Effector memory CD4-positive, alpha-beta T cell (primary cell): ENCODE results near the gene SLFN13.
"Not testable (repeated sequence)": the region's sequence is repeated elsewhere in the genome, so short reads cannot be mapped to it uniquely, and the experiment has no call there.

ENCODE experiments used
- DNase-seq, 3 donors: peaks; one replicate each; pipeline ENCODE4 v3.0.0-alpha.2; 2020
- H3K27ac ChIP-seq: 2 replicates; pipeline ENCODE4 v1.7.0; 2013; ENCODE audit warnings: mild to moderate bottlenecking, low read length, moderate library complexity; ENCODE audit not compliant: insufficient read depth, poor library complexity, severe bottlenecking
- H3K27me3 ChIP-seq: replicated peaks from 2 replicates; pipeline ENCODE4 v1.7.0; 2013; ENCODE audit warnings: mild to moderate bottlenecking, low read length; ENCODE audit not compliant: insufficient read depth, control insufficient read depth, poor library complexity, severe bottlenecking
- H3K36me3 ChIP-seq: 2 replicates; pipeline ENCODE4 v1.7.0; 2013; ENCODE audit warnings: mild to moderate bottlenecking, low read length, moderate library complexity; ENCODE audit not compliant: control insufficient read depth, insufficient read depth
- H3K4me1 ChIP-seq: 2 replicates; pipeline ENCODE4 v1.7.0; 2013; ENCODE audit warnings: low read length, mild to moderate bottlenecking; ENCODE audit not compliant: control insufficient read depth, insufficient read depth, poor library complexity, severe bottlenecking
- H3K4me3 ChIP-seq: 2 replicates; pipeline ENCODE4 v1.7.0; 2013; ENCODE audit warnings: low read length, low read depth, mild to moderate bottlenecking; ENCODE audit not compliant: insufficient read depth, poor library complexity, severe bottlenecking
- H3K9me3 ChIP-seq: 2 replicates; pipeline ENCODE4 v1.7.0; 2013; ENCODE audit warnings: mild to moderate bottlenecking, low read length, moderate library complexity; ENCODE audit not compliant: control insufficient read depth

The SLFN13 gene

GRCh38 chr17:35477248-35477647 lies 28.7 kb upstream of the SLFN13 start:
- DNase-seq = no peak
- Histone ChIP-seq H3K4me1 (no peaks in the 10 kb centered on the region), H3K9me3 (no peaks in the 10 kb centered on the region), H3K4me3 (no peak overlapping the region), H3K36me3 (peaks cover 36% of the 10 kb centered on the region), H3K27me3 (no peaks in the 10 kb centered on the region), H3K27ac (no peak overlapping the region)

- H3K27ac ChIP-seq = no peak overlapping the region
- no peak overlapping the region for H3K4me3 ChIP-seq
- H3K9me3 ChIP-seq = no peaks in the 10 kb centered on the region
- DNase-seq = no peak
- H3K36me3 ChIP-seq = peaks cover 36% of the 10 kb centered on the region
- no peaks in the 10 kb centered on the region for H3K27me3 ChIP-seq
- H3K4me1 ChIP-seq = no peaks in the 10 kb centered on the region
These were observed 27.8 kb upstream of the SLFN13 start for GRCh38 chr17:35476283-35476820.

DNA sequence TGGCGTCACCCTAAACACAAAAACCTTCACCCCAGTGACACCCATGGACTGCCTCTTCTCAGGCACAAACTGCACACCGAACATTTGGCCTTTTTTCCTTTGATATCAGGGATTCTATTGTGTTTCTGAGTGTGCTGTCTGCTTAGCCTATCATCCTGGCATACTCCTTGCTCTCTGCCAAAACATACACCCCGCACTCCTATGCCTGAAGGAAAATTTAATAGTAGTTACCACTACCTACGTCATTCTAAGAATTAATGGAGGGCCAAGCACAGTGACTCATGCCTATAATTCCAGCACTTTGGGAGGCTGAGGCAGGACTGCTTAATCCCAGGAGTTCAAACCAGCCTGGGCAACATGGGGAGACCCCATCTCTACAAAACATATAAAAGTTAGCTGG lies 19.9 kb upstream of the SLFN13 start:
- Histone ChIP-seq H3K27ac (peak overlapping the region; percentile 30), H3K9me3 (no peaks in the 10 kb centered on the region), H3K4me3 (no peak overlapping the region), H3K27me3 (no peaks in the 10 kb centered on the region), H3K36me3 (no peaks in the 10 kb centered on the region), H3K4me1 (peaks cover 16% of the 10 kb centered on the region)
- DNase-seq = no peak

- Histone ChIP-seq H3K4me1 (peaks cover 16% of the 10 kb centered on the region), H3K27ac (no peak overlapping the region), H3K27me3 (no peaks in the 10 kb centered on the region), H3K4me3 (no peak overlapping the region), H3K36me3 (no peaks in the 10 kb centered on the region), H3K9me3 (no peaks in the 10 kb centered on the region)
- no peak for DNase-seq
These were observed 19.3 kb upstream of the SLFN13 start for GRCh38 chr17:35467824-35468223.

DNA sequence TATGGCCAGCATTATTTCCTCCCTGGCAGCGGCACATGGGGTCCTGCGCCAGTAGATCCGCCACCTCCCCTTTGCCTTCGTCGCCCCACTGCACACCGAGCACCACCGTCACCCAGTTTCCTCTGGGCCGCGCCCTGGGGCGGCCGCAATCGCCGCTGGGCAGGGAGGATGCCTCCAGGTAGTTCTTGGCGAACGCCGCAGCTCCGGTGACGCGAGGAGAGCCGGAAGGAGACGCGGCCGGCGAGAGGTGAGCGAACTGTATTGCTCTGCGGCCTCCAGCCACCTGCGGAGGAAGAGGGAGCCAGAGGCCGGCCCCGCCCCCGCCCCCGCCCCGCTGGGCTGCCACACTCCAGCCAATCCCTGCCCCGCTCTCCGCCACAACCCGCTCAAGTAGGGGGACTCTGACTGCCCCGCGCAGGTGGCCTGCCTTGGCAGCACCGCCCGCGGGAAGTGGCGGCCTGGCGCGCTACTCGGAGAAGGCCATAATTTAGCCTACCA lies 11.8 kb upstream of the SLFN13 start:
- Histone ChIP-seq H3K27me3 (no peaks in the 10 kb centered on the region), H3K36me3 (no peaks in the 10 kb centered on the region), H3K27ac (peak overlapping the region; percentile 14), H3K9me3 (no peaks in the 10 kb centered on the region), H3K4me3 (peak overlapping the region; percentile 31), H3K4me1 (no peaks in the 10 kb centered on the region)
- peak; percentile 55 to 64 (median 62) for DNase-seq

DNA sequence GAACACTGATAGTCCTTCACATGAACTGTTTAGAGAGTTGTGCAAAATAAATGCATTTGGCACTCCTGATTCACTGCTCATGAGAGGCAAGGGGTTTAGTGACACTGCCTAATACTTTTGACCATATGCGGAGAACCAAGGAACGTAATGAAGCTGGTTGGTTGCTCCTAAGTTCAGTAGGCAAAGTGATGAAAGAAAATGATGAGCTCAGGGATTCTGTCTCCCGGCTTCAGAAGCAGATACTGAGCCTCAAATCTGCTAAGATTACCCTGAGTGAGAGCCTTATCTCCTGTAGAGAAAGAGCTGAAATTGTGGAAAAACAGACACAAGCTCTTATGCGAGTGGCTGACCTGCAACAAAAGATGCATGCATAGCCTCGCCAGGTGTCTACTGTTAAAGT lies 5.5 kb upstream of the SLFN13 start:
- not testable (repeated sequence) for H3K36me3 ChIP-seq

DNA sequence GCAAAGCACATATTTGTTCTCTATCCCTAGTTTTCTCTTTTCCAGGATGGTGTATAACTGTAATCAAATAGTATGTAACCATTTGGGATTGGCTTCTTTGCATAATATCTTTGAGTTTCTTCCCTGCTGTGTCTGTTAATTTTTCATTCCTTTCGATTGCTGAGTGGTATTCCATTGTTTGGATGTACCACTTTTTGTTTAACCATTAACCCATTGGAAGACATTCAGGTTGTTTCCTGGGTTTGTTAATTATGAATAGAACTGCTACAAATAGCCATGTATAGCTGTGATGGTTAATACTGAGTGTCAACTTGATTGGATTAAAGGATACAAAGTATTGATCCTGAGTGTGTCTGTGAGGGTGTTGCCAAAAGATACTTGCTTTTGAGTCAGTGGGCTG lies 4.6 kb upstream of the SLFN13 start:
- DNase-seq = no peak
- Histone ChIP-seq H3K36me3 (no peaks in the 10 kb centered on the region), H3K9me3 (no peaks in the 10 kb centered on the region), H3K27ac (no peak overlapping the region), H3K4me1 (no peaks in the 10 kb centered on the region), H3K27me3 (no peaks in the 10 kb centered on the region), H3K4me3 (no peak overlapping the region)

More for the DNA sequence above, 5.5 kb upstream of the SLFN13 start:
- H3K27me3 ChIP-seq, H3K4me3 ChIP-seq, H3K27ac ChIP-seq, DNase-seq, H3K4me1 ChIP-seq, H3K9me3 ChIP-seq: not testable (repeated sequence)

DNA sequence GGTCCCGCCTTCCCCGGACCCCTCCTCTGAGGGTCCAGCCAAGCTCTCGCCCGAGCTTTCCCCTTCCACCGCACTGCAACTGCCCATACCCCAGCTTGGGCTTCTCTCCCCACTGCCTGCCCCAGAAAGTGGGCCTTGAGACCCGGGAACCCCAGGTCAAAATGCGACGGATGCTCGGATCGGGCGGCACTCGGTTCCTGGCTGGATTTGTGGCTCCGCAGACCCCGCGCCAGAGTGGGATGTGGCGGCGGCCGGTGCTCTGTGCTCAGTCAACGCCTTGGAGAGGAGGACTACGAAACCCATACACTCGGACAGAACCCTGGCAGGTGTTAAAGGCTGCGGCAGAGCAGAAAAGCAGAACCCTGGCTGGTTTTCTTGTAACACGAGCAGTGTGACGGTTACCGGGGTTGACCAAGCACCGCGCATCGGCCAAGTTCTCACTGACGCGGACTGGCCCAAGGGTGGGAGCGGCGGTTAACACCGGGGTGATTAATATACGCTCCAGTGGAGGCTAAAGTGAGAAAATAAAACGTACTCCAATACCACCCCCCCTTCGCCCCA lies 885 bp upstream of the SLFN13 start:
- H3K27ac ChIP-seq = no peak overlapping the region
- no peak for DNase-seq
- H3K36me3 ChIP-seq = no peaks in the 10 kb centered on the region
- H3K4me3 ChIP-seq = no peak overlapping the region
- H3K4me1 ChIP-seq = no peaks in the 10 kb centered on the region
- H3K9me3 ChIP-seq = no peaks in the 10 kb centered on the region
- H3K27me3 ChIP-seq = no peaks in the 10 kb centered on the region

- Histone ChIP-seq H3K4me3 (peak overlapping the region; percentile 55), H3K27ac (peak overlapping the region; percentile 62), H3K4me1 (no peaks in the 10 kb centered on the region), H3K9me3 (no peaks in the 10 kb centered on the region), H3K27me3 (no peaks in the 10 kb centered on the region), H3K36me3 (no peaks in the 10 kb centered on the region)
- no peak for DNase-seq
These were observed 297 bp upstream of the SLFN13 start for GRCh38 chr17:35448899-35449227.

- no peak for DNase-seq
- H3K27me3 ChIP-seq = no peaks in the 10 kb centered on the region
- no peaks in the 10 kb centered on the region for H3K36me3 ChIP-seq
- no peaks in the 10 kb centered on the region for H3K9me3 ChIP-seq
- peak overlapping the region; percentile 62 for H3K27ac ChIP-seq
- no peaks in the 10 kb centered on the region for H3K4me1 ChIP-seq
- H3K4me3 ChIP-seq = peak overlapping the region; percentile 55
These were observed 1.1 kb downstream of the SLFN13 start for GRCh38 chr17:35447499-35447898.
